Upper lobe of left lung (tissue), 4 donors: ENCODE data around the gene APP.

Source experiments
- POLR2A ChIP-seq, 4 donors: fragments of 450-650 bp; IDR thresholded peaks; one replicate each; pipeline ENCODE4 v1.5.1; 2016 to 2017; ENCODE audit warnings: antibody characterized with exemption in 4 of 4, mild to moderate bottlenecking in 2 of 4
- TF ChIP-seq, protein P1 (sequence below), 6 experiments: fragments of 450-650 bp in 4 of 6; fragments of 200-600 bp in 2 of 6; sonication (generic) in 2 of 6; IDR thresholded peaks; one replicate each; pipeline ENCODE4 v1.5.1; 2016 to 2019; ENCODE audit warnings: antibody characterized with exemption in 6 of 6

DNA sequence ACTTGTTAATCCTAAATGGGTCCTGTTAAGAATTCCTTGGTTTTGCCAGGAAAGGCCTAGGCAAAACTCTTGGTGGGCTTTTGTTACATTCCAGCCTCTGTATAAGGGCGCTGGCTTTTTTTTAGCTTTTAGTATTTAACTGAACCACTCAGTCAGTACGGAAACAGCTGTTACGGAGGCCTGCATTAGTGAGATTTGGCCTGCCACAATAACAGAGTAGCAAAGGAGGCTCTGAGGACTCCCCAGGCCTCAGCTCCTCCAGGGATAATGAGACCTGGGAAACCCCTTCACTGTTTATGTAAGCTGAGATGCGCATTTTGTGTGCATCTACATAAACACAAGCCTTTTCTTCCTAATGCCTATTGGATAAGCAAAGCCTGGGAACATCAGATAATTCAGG, 210.2 kb downstream of the APP start:
- TF ChIP-seq, protein P1, sequence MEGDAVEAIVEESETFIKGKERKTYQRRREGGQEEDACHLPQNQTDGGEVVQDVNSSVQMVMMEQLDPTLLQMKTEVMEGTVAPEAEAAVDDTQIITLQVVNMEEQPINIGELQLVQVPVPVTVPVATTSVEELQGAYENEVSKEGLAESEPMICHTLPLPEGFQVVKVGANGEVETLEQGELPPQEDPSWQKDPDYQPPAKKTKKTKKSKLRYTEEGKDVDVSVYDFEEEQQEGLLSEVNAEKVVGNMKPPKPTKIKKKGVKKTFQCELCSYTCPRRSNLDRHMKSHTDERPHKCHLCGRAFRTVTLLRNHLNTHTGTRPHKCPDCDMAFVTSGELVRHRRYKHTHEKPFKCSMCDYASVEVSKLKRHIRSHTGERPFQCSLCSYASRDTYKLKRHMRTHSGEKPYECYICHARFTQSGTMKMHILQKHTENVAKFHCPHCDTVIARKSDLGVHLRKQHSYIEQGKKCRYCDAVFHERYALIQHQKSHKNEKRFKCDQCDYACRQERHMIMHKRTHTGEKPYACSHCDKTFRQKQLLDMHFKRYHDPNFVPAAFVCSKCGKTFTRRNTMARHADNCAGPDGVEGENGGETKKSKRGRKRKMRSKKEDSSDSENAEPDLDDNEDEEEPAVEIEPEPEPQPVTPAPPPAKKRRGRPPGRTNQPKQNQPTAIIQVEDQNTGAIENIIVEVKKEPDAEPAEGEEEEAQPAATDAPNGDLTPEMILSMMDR (IDR thresholded peaks at IDR 0.05), result no peak
- no peak for TF ChIP-seq POLR2A (IDR thresholded peaks at IDR 0.05)
